SK-N-SH (cell line): Measurements from ENCODE around the gene SLC24A3. TPM values are rescaled to one million over a fixed set of nuclear protein-coding genes. Genes with fewer than 3 reads are reported as not detected.

Source experiments
- CTCF ChIA-PET: fragments of 300-600, 350-600 bp; formaldehyde crosslinking; extraction: SDS; loops from one replicate; lab custom pipeline; 2021; lab: Yijun Ruan, JAX
- POLR2A ChIA-PET: fragments of 350-600 bp; sonication (Branson Sonifier 250); formaldehyde crosslinking; extraction: SDS; loops from one replicate; lab custom pipeline; 2020; ENCODE audit warnings: antibody characterized with exemption, inconsistent platforms; lab: Yijun Ruan, JAX
- DNase-seq: peaks from one replicate; pipeline ENCODE4 v3.0.0; 2012
- H2AFZ ChIP-seq: fragments of 200-600 bp; sonication (generic); 2 replicates; pipeline ENCODE4 v1.8.1; 2016; ENCODE audit warnings: antibody characterized with exemption, mild to moderate bottlenecking, low read depth
- H3F3A ChIP-seq: fragments of 200-600 bp; sonication (generic); replicated peaks from 2 replicates; pipeline ENCODE3; 2016; ENCODE audit warnings: antibody characterized with exemption, mild to moderate bottlenecking; ENCODE audit not compliant: insufficient read depth
- H3K27ac ChIP-seq, 2 experiments: fragments of 200-500 bp in 1 of 2; fragments of 200-600 bp in 1 of 2; sonication (Bioruptor generic) in 1 of 2; sonication (generic), shearing (Covaris generic) in 1 of 2; 2 replicates each; pipeline versions ENCODE4 v1.5.1 to v1.6.1; 2014 to 2016; ENCODE audit warnings: low read depth in 2 of 2, inconsistent platforms in 1 of 2, low read length in 1 of 2, mild to moderate bottlenecking in 1 of 2, mixed read lengths in 1 of 2
- H3K27me3 ChIP-seq: fragments of 200-600 bp; sonication (generic), shearing (Covaris generic); 2 replicates; pipeline ENCODE4 v1.6.1; 2016; ENCODE audit warnings: mixed run types; ENCODE audit not compliant: insufficient read depth
- H3K36me3 ChIP-seq, 2 experiments: fragments of 200-500 bp in 1 of 2; fragments of 200-600 bp in 1 of 2; sonication (Bioruptor generic) in 1 of 2; sonication (generic) in 1 of 2; replicated peaks in 1 of 2; 2 replicates each; pipeline versions ENCODE3 to v1.5.1; 2014 to 2016; ENCODE audit warnings: low read length in 1 of 2, mild to moderate bottlenecking in 1 of 2; ENCODE audit not compliant: insufficient read depth in 2 of 2, control insufficient read depth in 1 of 2
- H3K4me1 ChIP-seq, 2 experiments: fragments of 200-500 bp in 1 of 2; fragments of 200-600 bp in 1 of 2; sonication (Bioruptor generic) in 1 of 2; sonication (generic), shearing (Covaris generic) in 1 of 2; 2 replicates each; pipeline versions ENCODE4 v1.5.1 to v1.6.1; 2014 to 2016; ENCODE audit warnings: low read depth in 1 of 2, low read length in 1 of 2, mixed run types in 1 of 2; ENCODE audit not compliant: insufficient read depth in 2 of 2, control insufficient read depth in 1 of 2
- H3K4me2 ChIP-seq: fragments of 200-600 bp; sonication (generic), shearing (Covaris generic); 2 replicates; pipeline ENCODE4 v1.6.1; 2017; ENCODE audit warnings: mixed run types
- H3K4me3 ChIP-seq, 2 experiments: fragments of 200-500 bp in 1 of 2; fragments of 200-600 bp in 1 of 2; sonication (Bioruptor generic) in 1 of 2; sonication (generic), shearing (Covaris generic) in 1 of 2; 2 replicates each; pipeline versions ENCODE4 v1.5.1 to v1.8.1; 2014 to 2016; ENCODE audit warnings: low read depth in 2 of 2, inconsistent platforms in 1 of 2, low read length in 1 of 2, mild to moderate bottlenecking in 1 of 2, mixed read lengths in 1 of 2, moderate library complexity in 1 of 2
- H3K79me2 ChIP-seq: fragments of 200-600 bp; sonication (generic); 2 replicates; pipeline ENCODE4 v1.8.1; 2017; ENCODE audit warnings: mild to moderate bottlenecking; ENCODE audit not compliant: insufficient read depth
- H3K9ac ChIP-seq: fragments of 200-600 bp; sonication (generic); 2 replicates; pipeline ENCODE4 v1.6.1; 2017; ENCODE audit warnings: mixed run types
- H3K9me2 ChIP-seq: fragments of 200-600 bp; sonication (generic); 2 replicates; pipeline ENCODE4 v1.6.1; 2017; ENCODE audit warnings: mixed run types
- H3K9me3 ChIP-seq: fragments of 200-600 bp; sonication (generic); 2 replicates; pipeline ENCODE4 v1.6.1; 2017; ENCODE audit warnings: mixed run types, mild to moderate bottlenecking, moderate library complexity
- H4K20me1 ChIP-seq: fragments of 200-600 bp; sonication (generic); 2 replicates; pipeline ENCODE4 v1.6.1; 2017; ENCODE audit warnings: mild to moderate bottlenecking, mixed run types; ENCODE audit not compliant: insufficient read depth
- CHD2 ChIP-seq: fragments of 150-350 bp; IDR thresholded peaks from 2 replicates; pipeline ENCODE4 v1.6.1; 2018; ENCODE audit warnings: low read length; ENCODE audit not compliant: partially characterized antibody
- ELF1 ChIP-seq: IDR thresholded peaks from 2 replicates; pipeline ENCODE4 v1.4.0; 2012
- EP300 ChIP-seq, 2 experiments: IDR thresholded peaks; 2 replicates each; pipeline versions ENCODE4 v1.4.0 to v1.6.1; 2012; ENCODE audit warnings: borderline replicate concordance in 1 of 2, low read depth in 1 of 2, low read length in 1 of 2
- EZH2phosphoT487 ChIP-seq: fragments of 200-600 bp; sonication (generic); IDR thresholded peaks from 2 replicates; pipeline ENCODE4 v1.6.1; 2017; ENCODE audit warnings: low read depth, mixed run types, mild to moderate bottlenecking, antibody characterized with exemption, moderate library complexity, borderline replicate concordance
- FOSL2 ChIP-seq: IDR thresholded peaks from 2 replicates; pipeline ENCODE4 v1.4.0; 2012; ENCODE audit warnings: low read depth, mild to moderate bottlenecking, moderate library complexity, borderline replicate concordance
- GATA2 ChIP-seq: sonication (generic); formaldehyde crosslinking; IDR thresholded peaks from 2 replicates; pipeline ENCODE4 v1.5.0; 2020; ENCODE audit warnings: mild to moderate bottlenecking, missing genetic modification reagents
- MEF2A ChIP-seq: IDR thresholded peaks from 2 replicates; pipeline ENCODE4 v1.4.0; 2012; ENCODE audit warnings: low read depth, borderline replicate concordance
- NRF1 ChIP-seq: IDR thresholded peaks from 2 replicates; pipeline ENCODE4 v1.6.1; 2012; ENCODE audit warnings: low read depth, mild to moderate bottlenecking, low read length
- REST ChIP-seq: IDR thresholded peaks from 2 replicates; pipeline ENCODE4 v1.6.1; 2012; ENCODE audit warnings: mild to moderate bottlenecking, low read depth, low read length, moderate library complexity
- RFX5 ChIP-seq: IDR thresholded peaks from 2 replicates; pipeline ENCODE4 v1.6.1; 2012; ENCODE audit warnings: mild to moderate bottlenecking, improper control_type of control experiment, low read length
- RXRA ChIP-seq: IDR thresholded peaks from 2 replicates; pipeline ENCODE4 v1.4.0; 2012; ENCODE audit warnings: low read depth, mild to moderate bottlenecking, borderline replicate concordance
- SIN3A ChIP-seq: IDR thresholded peaks from 2 replicates; pipeline ENCODE4 v1.6.1; 2012; ENCODE audit warnings: low read depth, mild to moderate bottlenecking, low read length, moderate library complexity, borderline replicate concordance
- TCF12 ChIP-seq: IDR thresholded peaks from 2 replicates; pipeline ENCODE4 v1.4.0; 2012
- TEAD4 ChIP-seq: IDR thresholded peaks from 2 replicates; pipeline ENCODE4 v1.4.0; 2012; ENCODE audit warnings: mild to moderate bottlenecking, borderline replicate concordance; ENCODE audit not compliant: insufficient read depth
- ZBTB33 ChIP-seq: IDR thresholded peaks from 2 replicates; pipeline ENCODE4 v1.4.0; 2012; ENCODE audit warnings: low read depth, borderline replicate concordance
- WGBS: methylation state at CpG from one replicate; pipeline ENCODE4 v1.1.6; 2017; ENCODE audit warnings: low lambda C conversion rate; 5-methylcytosine and 5-hydroxymethylcytosine counted together
- polyA plus RNA-seq, 3 experiments: library from polyadenylated mRNA; depleted of rRNA; stranded (reverse); fragments of >200 nt; gene quantifications; 2 replicates each; pipeline ENCODE4 v1.2.3, GENCODE V29; 2012

SLC24A3 gene
- polyA plus RNA-seq, 1 of the 3 experiments (the other 2 are of a cell fraction), result not detected

GRCh38 chr20:19375395-19375794 lies 163.0 kb downstream of the SLC24A3 start:
- Histone ChIP-seq H4K20me1 (no peaks in the 10 kb centered on the region), H3K27ac (no peak overlapping the region), H3K4me2 (no peak overlapping the region), H3F3A (no peaks in the 10 kb centered on the region), H3K4me3 (no peak overlapping the region), H2AFZ (no peak overlapping the region), H3K9me3 (no peaks in the 10 kb centered on the region), H3K9me2 (no peaks in the 10 kb centered on the region), H3K79me2 (no peaks in the 10 kb centered on the region), H3K4me1 (no peaks in the 10 kb centered on the region; a peak in 1 of 4 replicates), H3K36me3 (no peaks in the 10 kb centered on the region), H3K9ac (no peak overlapping the region), H3K27me3 (peaks cover 7% of the 10 kb centered on the region; the same call in 1 of the 2 replicates)
- ChIA-PET POLR2A (no interaction called here), CTCF (no interaction called here)
- DNase-seq, result no peak
- 16% methylated on average over 4 of the region's 6 CpGs for WGBS
- TF ChIP-seq ZBTB33 (no peak), TCF12 (no peak)
- TF ChIP-seq, all 33 proteins: peak for 0

- no peaks in the 10 kb centered on the region for H3F3A ChIP-seq
- H3K36me3 ChIP-seq, result no peaks in the 10 kb centered on the region
- ChIA-PET CTCF (no interaction called here), POLR2A (no interaction called here)
- 3% methylated on average over 2 of the region's 2 CpGs for WGBS
- TF ChIP-seq EP300 (IDR thresholded peaks at IDR 0.05; ENCODE audit: borderline replicate concordance in 1 of 2, low read depth in 1 of 2, low read length in 1 of 2) (no peak), ELF1 (no peak), NRF1 (no peak), FOSL2 (no peak), MEF2A (no peak)
- H3K9me2 ChIP-seq, result no peaks in the 10 kb centered on the region
- no peak overlapping the region; the same call in 1 of the 2 replicates for H2AFZ ChIP-seq
- no peaks in the 10 kb centered on the region for H4K20me1 ChIP-seq
- H3K9ac ChIP-seq, result no peak overlapping the region
- H3K27me3 ChIP-seq, result peaks cover 7% of the 10 kb centered on the region; the same call in 1 of the 2 replicates
- no peak overlapping the region for H3K4me3 ChIP-seq
- H3K4me2 ChIP-seq, result no peak overlapping the region
- no peaks in the 10 kb centered on the region for H3K9me3 ChIP-seq
- H3K79me2 ChIP-seq, result no peaks in the 10 kb centered on the region
- no peak for DNase-seq
- no peak overlapping the region for H3K27ac ChIP-seq
- H3K4me1 ChIP-seq, result no peaks in the 10 kb centered on the region; a peak in 1 of 4 replicates
Measured at GRCh38 chr20:19375801-19376200, 163.4 kb downstream of the SLC24A3 start.

GRCh38 chr20:19376451-19377229 lies 164.2 kb downstream of the SLC24A3 start:
- CTCF ChIA-PET, result no interaction called here
- no peak overlapping the region for H3K27ac ChIP-seq
- H3K4me1 ChIP-seq, result no peaks in the 10 kb centered on the region; a peak in 1 of 4 replicates
- 12% methylated on average over 17 of the region's 17 CpGs for WGBS
- DNase-seq, result no peak
- H3K9ac ChIP-seq, result no peak overlapping the region
- H3K4me3 ChIP-seq, result no peak overlapping the region
- no peaks in the 10 kb centered on the region for H3K9me3 ChIP-seq
- H3K79me2 ChIP-seq, result no peaks in the 10 kb centered on the region
- POLR2A ChIA-PET, result no interaction called here
- H4K20me1 ChIP-seq, result no peaks in the 10 kb centered on the region
- no peak overlapping the region for H3K4me2 ChIP-seq
- no peaks in the 10 kb centered on the region for H3K9me2 ChIP-seq
- no peak overlapping the region for H2AFZ ChIP-seq
- H3K27me3 ChIP-seq, result peaks cover 7% of the 10 kb centered on the region; the same call in 1 of the 2 replicates
- H3K36me3 ChIP-seq, result no peaks in the 10 kb centered on the region
- no peaks in the 10 kb centered on the region for H3F3A ChIP-seq
- TF ChIP-seq TCF12 (no peak), FOSL2 (no peak), RXRA (no peak), SIN3A (no peak), EZH2phosphoT487 (no peak), CHD2 (no peak), GATA2 (CRISPR knock-in tag) (no peak), TEAD4 (no peak), REST (no peak), RFX5 (no peak)
